Endothelial cell (in vitro differentiated cells): ENCODE measurements around the gene HES3. TPM values are rescaled to one million over a fixed set of nuclear protein-coding genes. Genes with fewer than 3 reads are reported as not detected.

ENCODE experiments used
- DNase-seq: peaks from one replicate; pipeline ENCODE4 v3.0.0; 2021; ENCODE audit warnings: low spot score
- H3K27ac Mint-ChIP-seq: one replicate; pipeline ENCODE4 v1.8.0; 2021; ENCODE audit warnings: mixed read lengths, inconsistent platforms; ENCODE audit not compliant: unreplicated experiment
- H3K27me3 Mint-ChIP-seq: one replicate; pipeline ENCODE4 v1.8.0; 2021; ENCODE audit warnings: mild to moderate bottlenecking, moderate library complexity, mixed read lengths, inconsistent platforms; ENCODE audit not compliant: unreplicated experiment
- H3K36me3 Mint-ChIP-seq: one replicate; pipeline ENCODE4 v1.8.0; 2021; ENCODE audit warnings: mild to moderate bottlenecking, low read depth, mixed read lengths, inconsistent platforms; ENCODE audit not compliant: unreplicated experiment
- H3K4me1 Mint-ChIP-seq: one replicate; pipeline ENCODE4 v1.8.0; 2021; ENCODE audit warnings: mild to moderate bottlenecking, mixed read lengths, inconsistent platforms; ENCODE audit not compliant: unreplicated experiment
- H3K4me3 Mint-ChIP-seq: one replicate; pipeline ENCODE4 v1.8.0; 2021; ENCODE audit warnings: mild to moderate bottlenecking, mixed read lengths, inconsistent platforms; ENCODE audit not compliant: unreplicated experiment
- H3K9me3 Mint-ChIP-seq: one replicate; pipeline ENCODE4 v1.8.0; 2021; ENCODE audit warnings: mixed read lengths, inconsistent platforms; ENCODE audit not compliant: unreplicated experiment
- CTCF ChIP-seq: fragments of 200-600 bp; sonication (generic); IDR thresholded peaks from one replicate; pipeline ENCODE4 v1.5.0; 2021; ENCODE audit warnings: antibody characterized with exemption; ENCODE audit not compliant: unreplicated experiment
- total RNA-seq: library from RNA; stranded (reverse); fragmentation: NEBNext Ultra II Directional; extraction: Animal tissue kit (Norgen Biotek cat#: 25700); gene quantifications from one replicate; pipeline ENCODE4 v1.2.1, GENCODE V29; 2021; ENCODE audit not compliant: unreplicated experiment

HES3 gene
- total RNA-seq, 1 donor from 2014 or later = not detected

GRCh38 chr1:6292102-6292501 lies 48.1 kb downstream of the HES3 start:
- DNase-seq = no peak
- H3K4me3 Mint-ChIP-seq = no peak overlapping the region
- H3K27ac Mint-ChIP-seq = no peak overlapping the region
- no peak for TF ChIP-seq CTCF
- no peaks in the 10 kb centered on the region for H3K36me3 Mint-ChIP-seq
- peaks cover 3% of the 10 kb centered on the region for H3K4me1 Mint-ChIP-seq
- peaks cover 6% of the 10 kb centered on the region for H3K27me3 Mint-ChIP-seq
- no peaks in the 10 kb centered on the region for H3K9me3 Mint-ChIP-seq

GRCh38 chr1:6294080-6294889 lies 50.3 kb downstream of the HES3 start:
- TF ChIP-seq CTCF = no peak
- Mint-ChIP-seq H3K4me3 (no peak overlapping the region), H3K36me3 (no peaks in the 10 kb centered on the region), H3K4me1 (peaks cover 3% of the 10 kb centered on the region), H3K9me3 (no peaks in the 10 kb centered on the region), H3K27me3 (no peaks in the 10 kb centered on the region), H3K27ac (no peak overlapping the region)
- no peak for DNase-seq

- no peak overlapping the region for H3K27ac Mint-ChIP-seq
- TF ChIP-seq CTCF = no peak
These were observed 51.0 kb downstream of the HES3 start for GRCh38 chr1:6294890-6295556.

More at GRCh38 chr1:6294890-6295556, 51.0 kb downstream of the HES3 start:
- no peak for DNase-seq
- Mint-ChIP-seq H3K4me3 (no peak overlapping the region), H3K36me3 (no peaks in the 10 kb centered on the region), H3K4me1 (peaks cover 3% of the 10 kb centered on the region), H3K27me3 (no peaks in the 10 kb centered on the region), H3K9me3 (no peaks in the 10 kb centered on the region)

Other genes with a start within 250 kb of the HES3 start
- gene KCNAB2, start 198.3 kb upstream of the HES3 start, total RNA-seq = 4.1 TPM
- gene CHD5, start 63.9 kb upstream of the HES3 start, total RNA-seq = 0.15 TPM
- 601 TPM for gene RPL22, start 44.6 kb upstream of the HES3 start, total RNA-seq
- gene RNF207, start 38.1 kb upstream of the HES3 start, total RNA-seq = not detected
- 52.2 TPM for gene ICMT, start 8.2 kb upstream of the HES3 start, total RNA-seq
- 3.0 TPM for gene GPR153, start 16.9 kb downstream of the HES3 start, total RNA-seq
- gene ACOT7, start 149.6 kb downstream of the HES3 start, total RNA-seq = 35.1 TPM
- 0.10 TPM for gene HES2, start 175.7 kb downstream of the HES3 start, total RNA-seq
- gene ESPN, start 180.6 kb downstream of the HES3 start, total RNA-seq = 0.36 TPM
- gene TNFRSF25, start 222.0 kb downstream of the HES3 start, total RNA-seq = 104 TPM
- gene PLEKHG5, start 247.5 kb downstream of the HES3 start, total RNA-seq = 109 TPM